Measurements from ENCODE around the gene PLA2G2D. TPM values are rescaled to one million over a fixed set of nuclear protein-coding genes. Genes with fewer than 3 reads are reported as not detected.
A peak's percentile ranks its signal among the peaks of the same experiment; 100 is the strongest.

Gene PLA2G2D
- total RNA-seq, 1 experiment from 2014 or later, result not detected

DNA sequence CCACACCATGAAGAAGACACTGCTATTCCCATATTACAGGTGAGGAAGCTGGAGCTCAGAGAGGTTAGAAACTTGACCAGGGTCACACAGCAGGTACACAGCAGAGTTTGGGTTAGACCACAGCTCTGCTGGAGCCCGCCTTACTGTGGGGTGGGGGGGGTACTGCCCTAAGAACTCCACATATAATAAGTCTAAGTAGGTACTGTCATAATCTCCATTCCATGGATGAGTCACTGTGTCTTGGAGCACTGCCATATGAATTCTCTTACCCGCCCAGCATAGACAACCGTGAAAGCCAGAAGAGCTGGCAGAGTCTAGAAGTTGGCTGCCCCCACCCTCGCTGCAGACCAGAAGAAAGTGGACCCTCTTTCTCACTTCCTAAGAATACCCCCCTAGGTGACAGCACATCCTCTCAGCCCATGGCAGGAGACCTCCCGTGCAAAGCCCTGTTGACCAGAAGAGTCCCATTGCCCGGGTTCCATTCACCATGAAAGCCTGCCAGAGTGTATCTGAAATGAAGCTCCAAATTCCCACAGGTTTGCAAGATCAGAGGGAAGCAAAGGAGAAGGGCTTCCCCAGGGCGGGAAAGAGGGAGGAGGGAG is 5.2 kb upstream of the PLA2G2D start:
- no peak overlapping the region for H3K4ac ChIP-seq (ENCODE audit: low read depth, low read length)
- no peak overlapping the region for H3K4me2 ChIP-seq (ENCODE audit: insufficient read depth, insufficient read length, low read length)
- H2BK20ac ChIP-seq (ENCODE audit: low read depth, low read length, poor library complexity, severe bottlenecking), result no peak overlapping the region
- H2BK5ac ChIP-seq (ENCODE audit: insufficient read length, low read length), result no peak overlapping the region
- no peak overlapping the region for H3K56ac ChIP-seq (ENCODE audit: insufficient read length, low read depth, low read length)
- no peak overlapping the region for H3T11ph ChIP-seq (ENCODE audit: low read length)
- no peaks in the 10 kb centered on the region for H3K79me1 ChIP-seq (ENCODE audit: insufficient read depth, low read depth, low read length, poor library complexity, severe bottlenecking)
- H3K23me2 ChIP-seq (ENCODE audit: insufficient read length, low read depth, low read length, poor library complexity, severe bottlenecking), result no peaks in the 10 kb centered on the region
- H3K4me1 Mint-ChIP-seq, result peaks cover 4% of the 10 kb centered on the region in 2 experiments; a peak in 3 of 4 replicates
- no peak overlapping the region for H3K27ac ChIP-seq (ENCODE audit: insufficient read length, low read depth, low read length)
- H3K9ac ChIP-seq (ENCODE audit: extremely low read depth, insufficient read length, low read length), result no peak overlapping the region
- DNase-seq, result no peak
- no peak overlapping the region for H2AFZ ChIP-seq (ENCODE audit: low read length)
- no peak overlapping the region for H2BK15ac ChIP-seq (ENCODE audit: low read depth, low read length)
- no peak overlapping the region for H2BK12ac ChIP-seq (ENCODE audit: insufficient read length, low read depth, low read length)
- no peak overlapping the region for H4K91ac ChIP-seq (ENCODE audit: insufficient read length, low read depth, low read length)
- WGBS (ENCODE audit: extremely low coverage, insufficient read length, low lambda C conversion rate), result no CpG with 5 or more reads among the region's 7 CpGs
- H2BK120ac ChIP-seq (ENCODE audit: low read depth, low read length, poor library complexity, severe bottlenecking), result peak overlapping the region; percentile 16
- peaks cover 17% of the 10 kb centered on the region for H3K27me3 Mint-ChIP-seq (ENCODE audit: low read depth)
- H4K8ac ChIP-seq (replicated peaks; ENCODE audit: insufficient read length, low read depth, low read length), result no peak overlapping the region
- H3K4me1 ChIP-seq (ENCODE audit: insufficient read depth, low read length), result no peaks in the 10 kb centered on the region
- no peaks in the 10 kb centered on the region; a peak in 1 of 7 replicates for H3K36me3 Mint-ChIP-seq (ENCODE audit: insufficient read depth in 1 of 3, low read depth in 3 of 3)
- TF ChIP-seq, protein P1, sequence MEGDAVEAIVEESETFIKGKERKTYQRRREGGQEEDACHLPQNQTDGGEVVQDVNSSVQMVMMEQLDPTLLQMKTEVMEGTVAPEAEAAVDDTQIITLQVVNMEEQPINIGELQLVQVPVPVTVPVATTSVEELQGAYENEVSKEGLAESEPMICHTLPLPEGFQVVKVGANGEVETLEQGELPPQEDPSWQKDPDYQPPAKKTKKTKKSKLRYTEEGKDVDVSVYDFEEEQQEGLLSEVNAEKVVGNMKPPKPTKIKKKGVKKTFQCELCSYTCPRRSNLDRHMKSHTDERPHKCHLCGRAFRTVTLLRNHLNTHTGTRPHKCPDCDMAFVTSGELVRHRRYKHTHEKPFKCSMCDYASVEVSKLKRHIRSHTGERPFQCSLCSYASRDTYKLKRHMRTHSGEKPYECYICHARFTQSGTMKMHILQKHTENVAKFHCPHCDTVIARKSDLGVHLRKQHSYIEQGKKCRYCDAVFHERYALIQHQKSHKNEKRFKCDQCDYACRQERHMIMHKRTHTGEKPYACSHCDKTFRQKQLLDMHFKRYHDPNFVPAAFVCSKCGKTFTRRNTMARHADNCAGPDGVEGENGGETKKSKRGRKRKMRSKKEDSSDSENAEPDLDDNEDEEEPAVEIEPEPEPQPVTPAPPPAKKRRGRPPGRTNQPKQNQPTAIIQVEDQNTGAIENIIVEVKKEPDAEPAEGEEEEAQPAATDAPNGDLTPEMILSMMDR (conservative IDR thresholded peaks at IDR 0.05), result no peak
- H2AK5ac ChIP-seq (ENCODE audit: insufficient read length, low read length), result no peak overlapping the region
- no peak overlapping the region for H3K23ac ChIP-seq (ENCODE audit: insufficient read length, low read depth, low read length)
- H3K27ac Mint-ChIP-seq, result no peak overlapping the region
- no peaks in the 10 kb centered on the region for H4K20me1 ChIP-seq (ENCODE audit: control insufficient read depth, insufficient read depth, insufficient read length)
- no peaks in the 10 kb centered on the region for H3K9me3 ChIP-seq (ENCODE audit: control insufficient read depth, low read depth, low read length)
- no peak overlapping the region for H3K18ac ChIP-seq (ENCODE audit: insufficient read length, low read depth, low read length)
- H3K27me3 ChIP-seq (ENCODE audit: insufficient read depth, low read length), result no peaks in the 10 kb centered on the region; the same call in 1 of the 2 replicates
- H3K9me3 Mint-ChIP-seq, result peaks cover 0 to 3% of the 10 kb centered on the region in 2 experiments; a peak in 2 of 5 replicates
- H3K14ac ChIP-seq (ENCODE audit: insufficient read depth, low read length), result no peak overlapping the region
- H3K79me2 ChIP-seq (ENCODE audit: insufficient read depth, low read length), result no peaks in the 10 kb centered on the region
- no peak overlapping the region for H3K4me3 Mint-ChIP-seq
- no peak overlapping the region for H4K5ac ChIP-seq (ENCODE audit: insufficient read length, low read depth, low read length)

Measured in H9 (cell line).